Jurkat, Clone E6-1 (cell line): Measurements from ENCODE around the gene GRID2.

Source experiments
- DNase-seq: peaks from one replicate; pipeline ENCODE4 v3.0.0-alpha.2; 2011; ENCODE audit warnings: low read depth, low spot score
- H3K4me3 ChIP-seq: 2 replicates; pipeline ENCODE4 v1.5.1; 2011; ENCODE audit warnings: mild to moderate bottlenecking, low read length, control low read depth, moderate library complexity

The GRID2 gene

GRCh38 chr4:93092765-93093164 lies 789.0 kb downstream of the GRID2 start:
- DNase-seq: no peak

GRCh38 chr4:93103042-93103441 lies 799.3 kb downstream of the GRID2 start:
- no peak for DNase-seq
- no peak overlapping the region for H3K4me3 ChIP-seq

More at GRCh38 chr4:93092765-93093164, 789.0 kb downstream of the GRID2 start:
- H3K4me3 ChIP-seq: no peak overlapping the region

- DNase-seq: no peak
- H3K4me3 ChIP-seq: no peak overlapping the region
Observed at GRCh38 chr4:93116624-93117023, 812.9 kb downstream of the GRID2 start.

GRCh38 chr4:93127489-93127888 lies 823.7 kb downstream of the GRID2 start:
- DNase-seq: no peak
- no peak overlapping the region for H3K4me3 ChIP-seq

GRCh38 chr4:93132631-93133030 lies 828.9 kb downstream of the GRID2 start:
- no peak overlapping the region for H3K4me3 ChIP-seq
- no peak for DNase-seq

- H3K4me3 ChIP-seq: no peak overlapping the region
- DNase-seq: no peak
Observed at GRCh38 chr4:93139118-93139517, 835.4 kb downstream of the GRID2 start.

GRCh38 chr4:93143902-93144301 lies 840.1 kb downstream of the GRID2 start:
- no peak for DNase-seq

GRCh38 chr4:93144644-93145043 lies 840.9 kb downstream of the GRID2 start:
- no peak overlapping the region for H3K4me3 ChIP-seq
- no peak for DNase-seq

More at GRCh38 chr4:93143902-93144301, 840.1 kb downstream of the GRID2 start:
- H3K4me3 ChIP-seq: no peak overlapping the region

GRCh38 chr4:93147524-93148212 lies 843.9 kb downstream of the GRID2 start:
- no peak for DNase-seq
- no peak overlapping the region for H3K4me3 ChIP-seq

- no peak overlapping the region for H3K4me3 ChIP-seq
- DNase-seq: no peak
Observed at GRCh38 chr4:93152491-93152890, 848.7 kb downstream of the GRID2 start.

GRCh38 chr4:93157986-93158385 lies 854.2 kb downstream of the GRID2 start:
- H3K4me3 ChIP-seq: no peak overlapping the region
- DNase-seq: peak; percentile 8

- H3K4me3 ChIP-seq: no peak overlapping the region
- no peak for DNase-seq
Observed at GRCh38 chr4:93168053-93168452, 864.3 kb downstream of the GRID2 start.

- no peak for DNase-seq
- H3K4me3 ChIP-seq: no peak overlapping the region
Observed at GRCh38 chr4:93169966-93170365, 866.2 kb downstream of the GRID2 start.

- DNase-seq: no peak
- no peak overlapping the region for H3K4me3 ChIP-seq
Observed at GRCh38 chr4:93174598-93174997, 870.8 kb downstream of the GRID2 start.

GRCh38 chr4:93178279-93178678 lies 874.5 kb downstream of the GRID2 start:
- H3K4me3 ChIP-seq: no peak overlapping the region
- no peak for DNase-seq

- H3K4me3 ChIP-seq: no peak overlapping the region
- DNase-seq: no peak
Observed at GRCh38 chr4:93179044-93179443, 875.3 kb downstream of the GRID2 start.

- no peak for DNase-seq
Observed at GRCh38 chr4:93182722-93183121, 879.0 kb downstream of the GRID2 start.

GRCh38 chr4:93183576-93183975 lies 879.8 kb downstream of the GRID2 start:
- no peak overlapping the region for H3K4me3 ChIP-seq
- no peak for DNase-seq

More at GRCh38 chr4:93182722-93183121, 879.0 kb downstream of the GRID2 start:
- no peak overlapping the region for H3K4me3 ChIP-seq

GRCh38 chr4:93184053-93184452 lies 880.3 kb downstream of the GRID2 start:
- no peak for DNase-seq

GRCh38 chr4:93186846-93187245 lies 883.1 kb downstream of the GRID2 start:
- DNase-seq: no peak
- H3K4me3 ChIP-seq: no peak overlapping the region

More at GRCh38 chr4:93184053-93184452, 880.3 kb downstream of the GRID2 start:
- no peak overlapping the region for H3K4me3 ChIP-seq

- no peak for DNase-seq
- H3K4me3 ChIP-seq: no peak overlapping the region
Observed at GRCh38 chr4:93187466-93187865, 883.7 kb downstream of the GRID2 start.
